ENCODE results near the gene PIP5K1B.
A peak's percentile ranks its signal among the peaks of the same experiment; 100 is the strongest.

PIP5K1B gene

GRCh38 chr9:68775003-68775730, 70.1 kb downstream of the PIP5K1B start:
- no peak for DNase-seq (ENCODE audit: low read depth in 3 of 3)

GRCh38 chr9:68777070-68777763, 72.2 kb downstream of the PIP5K1B start:
- DNase-seq (ENCODE audit: low read depth in 3 of 3), result no peak

GRCh38 chr9:68778635-68779034, 73.6 kb downstream of the PIP5K1B start:
- no peak for DNase-seq (ENCODE audit: low read depth in 3 of 3)

GRCh38 chr9:68779558-68780379, 74.7 kb downstream of the PIP5K1B start:
- DNase-seq (ENCODE audit: low read depth in 3 of 3), result peak; percentile 90 to 92 (median 90)

GRCh38 chr9:68780380-68780712, 75.3 kb downstream of the PIP5K1B start:
- DNase-seq (ENCODE audit: low read depth in 3 of 3), result no peak

- peak in 1 of 3 experiments; percentile 12 for DNase-seq (ENCODE audit: low read depth in 3 of 3)
Observed at GRCh38 chr9:68780720-68781119, 75.7 kb downstream of the PIP5K1B start.

- no peak for DNase-seq (ENCODE audit: low read depth in 3 of 3)
Observed at GRCh38 chr9:68781928-68782327, 76.9 kb downstream of the PIP5K1B start.

DNA sequence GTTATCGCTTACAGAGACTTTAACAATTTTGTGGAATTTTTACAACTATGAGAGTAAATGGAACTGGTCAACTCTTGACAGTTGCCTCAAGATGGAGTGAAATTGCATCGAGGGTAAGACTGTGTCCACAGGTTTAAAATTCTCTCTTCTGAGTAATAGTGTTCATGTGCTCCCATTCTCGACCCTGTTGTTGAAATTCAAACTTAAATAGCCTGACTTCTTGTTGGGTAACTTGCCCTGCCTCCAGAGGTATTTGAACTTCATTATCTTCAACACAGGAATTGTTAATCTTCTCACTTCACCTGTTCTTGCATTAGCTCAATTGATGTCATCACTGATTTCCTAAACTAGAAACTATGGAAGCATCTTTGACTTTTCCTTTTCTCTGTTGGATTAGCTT, 77.5 kb downstream of the PIP5K1B start:
- no peak for DNase-seq (ENCODE audit: low read depth in 3 of 3)

DNA sequence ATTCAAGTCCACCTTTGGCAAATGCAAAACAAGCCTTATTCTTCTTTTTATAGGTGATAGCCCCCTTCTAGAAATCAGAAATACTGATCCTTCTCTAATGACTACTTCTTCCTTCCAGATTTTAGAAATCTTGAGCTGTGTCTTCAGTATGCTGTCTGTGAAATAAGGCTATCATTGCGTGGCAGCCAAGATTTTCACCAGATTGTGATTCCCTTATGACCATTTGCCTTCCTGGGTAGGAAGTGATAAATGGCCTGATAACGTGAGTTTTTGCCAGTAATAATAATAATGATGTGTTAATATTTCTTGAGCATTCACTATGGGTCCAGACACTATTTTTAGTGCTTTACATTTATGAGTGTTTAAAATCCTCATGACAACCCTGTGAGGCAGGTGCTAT, 80.9 kb downstream of the PIP5K1B start:
- no peak for DNase-seq (ENCODE audit: low read depth in 3 of 3)

- no peak for DNase-seq (ENCODE audit: low read depth in 3 of 3)
Observed at GRCh38 chr9:68791169-68791568, 86.1 kb downstream of the PIP5K1B start.

- no peak for DNase-seq (ENCODE audit: low read depth in 3 of 3)
Observed at GRCh38 chr9:68793605-68794343, 88.7 kb downstream of the PIP5K1B start.

- DNase-seq (ENCODE audit: low read depth in 3 of 3), result no peak
Observed at GRCh38 chr9:68794898-68795297, 89.9 kb downstream of the PIP5K1B start.

- no peak for DNase-seq (ENCODE audit: low read depth in 3 of 3)
Observed at GRCh38 chr9:68795411-68795810, 90.4 kb downstream of the PIP5K1B start.

- DNase-seq (ENCODE audit: low read depth in 3 of 3), result no peak
Observed at GRCh38 chr9:68797116-68797515, 92.1 kb downstream of the PIP5K1B start.

- no peak for DNase-seq (ENCODE audit: low read depth in 3 of 3)
Observed at GRCh38 chr9:68798423-68798822, 93.4 kb downstream of the PIP5K1B start.

GRCh38 chr9:68800836-68801235, 95.8 kb downstream of the PIP5K1B start:
- no peak for DNase-seq (ENCODE audit: low read depth in 3 of 3)

- peak in 1 of 3 experiments; percentile 30 for DNase-seq (ENCODE audit: low read depth in 3 of 3)
Observed at GRCh38 chr9:68802525-68803015, 97.5 kb downstream of the PIP5K1B start.

DNA sequence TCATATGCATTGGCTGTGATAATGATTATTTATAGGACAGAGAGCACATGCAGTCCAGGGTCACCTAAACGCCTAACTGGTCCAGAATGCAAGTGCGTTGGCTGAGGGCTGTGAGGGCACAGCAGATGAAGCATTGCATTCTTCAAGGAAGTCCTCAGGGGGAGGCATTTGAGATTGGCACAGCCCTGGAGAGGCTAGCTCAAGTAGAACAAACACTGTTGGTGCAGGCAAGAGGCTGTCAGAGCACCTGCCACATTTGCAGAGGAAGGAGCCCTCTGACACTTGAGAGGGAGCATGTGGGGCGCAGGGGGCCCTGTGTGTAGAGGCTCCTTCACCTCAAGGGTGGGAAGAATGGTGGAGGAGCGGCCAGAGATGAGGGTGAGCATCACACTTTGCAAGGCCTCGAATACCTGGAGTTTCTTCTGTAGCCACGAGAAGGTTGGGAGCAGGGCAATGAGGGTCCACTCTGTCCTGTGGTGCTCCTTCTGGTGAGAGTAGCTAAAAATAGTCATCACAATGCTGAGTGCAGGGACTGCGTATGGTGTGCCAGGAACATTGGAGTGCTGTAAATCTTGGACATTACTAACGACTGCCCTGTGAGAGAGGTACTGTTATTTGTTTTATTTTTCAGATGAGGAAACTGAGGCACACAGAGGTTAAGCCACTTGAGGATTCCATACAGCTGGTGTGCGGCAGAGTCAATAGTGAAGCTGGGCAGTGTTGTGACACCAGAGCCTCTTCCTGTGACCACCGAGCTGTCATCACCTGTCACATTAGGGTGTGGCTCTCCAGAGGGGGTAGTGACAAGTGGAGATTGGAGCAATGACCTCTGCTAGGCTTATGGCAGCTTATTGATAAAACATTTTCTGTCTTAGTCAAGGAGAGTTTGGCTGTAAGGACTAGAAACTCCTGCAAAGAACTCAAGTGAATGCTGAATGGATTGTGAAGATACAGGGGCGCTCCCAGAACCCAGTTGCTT, 100.2 kb downstream of the PIP5K1B start:
- no peak for DNase-seq (ENCODE audit: low read depth in 3 of 3)

GRCh38 chr9:68805890-68806517, 101.0 kb downstream of the PIP5K1B start:
- DNase-seq (ENCODE audit: low read depth in 3 of 3), result no peak

DNA sequence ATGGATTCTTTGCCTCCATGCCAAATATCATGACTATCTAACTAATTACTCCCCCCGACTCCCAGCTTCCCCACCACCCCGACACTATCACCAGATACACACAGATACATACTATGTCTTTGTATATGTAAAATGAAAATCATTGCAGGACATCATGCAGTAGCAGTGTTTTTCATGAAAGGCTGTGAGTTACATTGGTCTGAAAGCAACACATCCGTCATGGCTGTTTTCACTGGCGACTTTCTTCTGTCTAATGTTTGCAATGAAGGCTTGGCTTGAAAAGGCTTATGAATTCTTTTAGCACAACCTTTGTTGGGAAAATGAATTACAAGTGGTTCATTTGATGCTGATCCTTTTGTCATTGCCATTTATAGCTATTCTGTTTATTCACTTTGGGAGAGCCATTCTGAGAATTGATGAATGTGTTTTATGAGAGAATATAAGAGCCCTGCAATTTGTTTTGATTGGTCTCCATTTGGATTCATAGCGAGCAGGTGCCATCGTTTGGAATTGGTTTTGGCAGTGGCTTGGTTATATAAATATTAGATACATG, 103.4 kb downstream of the PIP5K1B start:
- DNase-seq (ENCODE audit: low read depth in 3 of 3), result no peak
